ENCODE results near the gene ZNF782.
"Not testable (repeated sequence)": the region's sequence is repeated elsewhere in the genome, so short reads cannot be mapped to it uniquely, and the experiment has no call there.

The ZNF782 gene

DNA sequence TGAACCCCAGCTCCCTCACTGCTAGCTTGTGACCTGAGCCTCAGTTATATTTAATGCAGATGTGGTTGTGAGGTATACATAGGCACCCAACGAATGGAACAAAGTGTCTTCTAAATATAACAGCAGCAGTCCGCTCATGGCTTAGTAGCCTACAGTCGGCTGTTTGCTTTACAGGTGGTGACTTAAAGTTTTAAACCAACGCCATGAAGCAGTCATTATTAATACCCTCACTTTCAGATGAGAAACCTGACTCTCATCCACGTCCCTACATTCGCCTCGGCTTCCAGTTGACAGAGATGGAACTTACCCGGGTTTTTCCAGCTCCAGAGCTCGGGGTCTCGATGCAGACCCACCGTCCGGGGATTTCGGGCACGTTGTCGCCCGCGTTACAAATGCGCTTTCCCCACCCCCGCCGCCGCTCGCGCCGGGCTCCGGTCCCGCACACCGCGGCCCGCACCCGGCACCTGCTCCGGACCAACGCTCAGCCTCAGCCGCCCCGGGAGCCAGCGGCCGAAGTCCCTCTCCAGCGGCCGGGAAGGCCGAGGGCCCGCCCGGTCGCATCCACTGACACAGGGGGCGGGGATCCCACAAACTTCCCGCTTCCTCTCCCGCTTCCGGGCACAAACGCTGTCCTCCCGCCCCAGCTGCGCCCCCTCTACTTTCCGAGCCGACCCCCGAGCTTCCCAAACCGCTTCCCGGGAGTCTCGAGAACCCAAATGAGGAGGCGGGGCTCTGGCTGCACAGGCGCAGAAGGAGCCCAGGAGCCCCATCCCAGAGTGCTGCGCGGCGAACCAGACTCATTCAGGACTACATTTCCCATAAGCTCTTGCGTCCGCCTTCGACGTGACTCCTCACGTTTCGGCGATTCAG is at the start of gene ZNF782:
ZNF782 (minus strand) TSS at position 734 of the 870 bp plus-strand sequence. CDS start 2,553 bp downstream, outside the sequence.
- no peak for FAIRE-seq
- peak; percentile 83 for DNase-seq (ENCODE audit: insufficient read length, low spot score)

- not testable (repeated sequence) for DNase-seq (ENCODE audit: insufficient read length, low spot score); FAIRE-seq
Observed at GRCh38 chr9:96900010-96900409, 45.7 kb upstream of the ZNF782 start.

DNA sequence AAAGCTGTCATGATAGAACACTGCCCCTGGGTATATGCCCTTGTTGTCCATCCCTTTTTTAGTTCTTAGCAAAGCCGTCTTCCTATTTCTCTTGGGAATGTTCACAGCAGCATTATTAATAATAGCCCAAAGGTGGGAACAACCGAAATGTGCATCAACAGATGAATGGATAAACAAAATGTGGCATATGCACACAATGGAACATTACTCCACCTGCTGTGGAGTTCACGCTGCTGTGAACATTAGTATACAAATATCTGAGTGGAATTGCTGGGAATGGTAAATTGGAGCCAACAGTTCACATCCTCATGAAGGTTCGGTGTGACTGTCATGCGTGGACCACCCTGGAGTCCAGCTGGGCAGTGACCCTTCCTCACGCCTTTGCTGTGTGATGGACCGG is 37.8 kb upstream of the ZNF782 start:
- DNase-seq (ENCODE audit: insufficient read length, low spot score) (no peak), FAIRE-seq (no peak)

GRCh38 chr9:96888591-96888990 is 34.3 kb upstream of the ZNF782 start:
- FAIRE-seq (no peak), DNase-seq (ENCODE audit: insufficient read length, low spot score) (no peak)

DNA sequence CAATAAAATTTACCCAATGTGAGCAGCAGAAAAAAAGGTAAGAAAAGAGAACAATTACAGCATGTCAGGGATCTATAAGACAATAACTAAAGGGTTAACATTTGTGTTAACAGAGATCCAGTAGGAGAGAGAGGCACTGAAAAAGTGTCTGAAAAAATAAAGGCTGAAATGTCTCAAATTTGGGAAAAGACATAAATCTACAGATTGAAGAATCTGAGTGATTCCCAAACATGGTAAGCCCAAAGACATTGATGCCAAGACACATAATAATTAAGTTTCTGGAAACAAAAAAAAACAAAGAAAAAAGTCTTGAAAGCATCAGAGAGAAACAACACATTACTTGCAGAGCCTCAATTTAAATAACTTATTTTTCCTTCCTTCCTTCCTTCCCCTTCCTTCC is 31.1 kb upstream of the ZNF782 start:
- FAIRE-seq = no peak

GRCh38 chr9:96884443-96884842 is 30.1 kb upstream of the ZNF782 start:
- DNase-seq (ENCODE audit: insufficient read length, low spot score) (peak; percentile 37), FAIRE-seq (peak; percentile 80)

More for the DNA sequence above, 31.1 kb upstream of the ZNF782 start:
- no peak for DNase-seq (ENCODE audit: insufficient read length, low spot score)

- FAIRE-seq (no peak), DNase-seq (ENCODE audit: insufficient read length, low spot score) (no peak)
Observed at GRCh38 chr9:96883922-96884321, 29.6 kb upstream of the ZNF782 start.

DNA sequence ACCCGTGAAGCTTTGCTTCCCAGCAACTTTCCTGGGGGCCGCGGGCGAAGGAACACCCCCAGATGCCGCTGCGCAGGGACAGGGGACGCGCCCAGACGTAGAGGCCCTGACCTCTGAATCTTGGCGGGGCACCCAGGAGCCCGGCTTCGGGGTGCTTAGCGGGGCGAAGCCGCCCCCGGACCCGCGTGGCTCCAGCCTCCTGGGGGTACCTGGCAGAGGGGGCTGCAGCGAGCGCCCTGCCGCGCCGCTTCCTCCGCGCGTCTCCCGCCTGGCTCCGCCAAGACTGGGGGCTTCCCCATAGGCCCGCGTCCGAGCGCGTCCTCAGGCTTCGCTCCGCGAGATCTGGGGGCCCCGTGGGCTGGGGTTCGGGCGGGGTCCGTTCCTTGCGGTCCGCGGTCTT is 23.0 kb upstream of the ZNF782 start:
- FAIRE-seq (no peak), DNase-seq (ENCODE audit: insufficient read length, low spot score) (no peak)

GRCh38 chr9:96875461-96876142 is 21.3 kb upstream of the ZNF782 start:
- peak; percentile 79 for DNase-seq (ENCODE audit: insufficient read length, low spot score)
- FAIRE-seq = peak; percentile 40

DNA sequence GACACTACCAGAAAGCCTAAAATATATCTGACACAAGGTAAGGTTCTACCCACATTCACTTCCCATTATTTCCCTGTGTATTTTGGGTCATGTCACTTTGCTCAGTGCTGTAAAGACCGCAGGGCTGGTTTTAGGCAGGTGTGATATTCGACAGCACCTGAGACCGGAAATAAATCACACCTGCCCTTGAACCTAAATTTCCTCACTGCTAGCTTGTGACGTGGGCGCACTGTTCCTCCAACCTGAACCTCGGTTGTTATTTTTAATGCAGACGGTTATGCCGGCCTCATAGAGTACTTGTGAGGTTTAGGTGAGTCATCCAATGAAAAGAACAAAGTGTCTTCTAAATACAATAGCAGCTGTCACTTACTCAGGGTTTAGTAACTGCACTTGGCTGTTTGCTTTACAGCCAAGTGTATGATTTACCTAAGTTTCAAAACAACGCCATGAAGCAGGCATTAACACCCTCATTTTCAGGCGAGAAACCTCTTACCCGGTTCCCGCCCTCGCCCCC is 20.7 kb upstream of the ZNF782 start:
- DNase-seq (ENCODE audit: insufficient read length, low spot score) (no peak), FAIRE-seq (no peak)

DNA sequence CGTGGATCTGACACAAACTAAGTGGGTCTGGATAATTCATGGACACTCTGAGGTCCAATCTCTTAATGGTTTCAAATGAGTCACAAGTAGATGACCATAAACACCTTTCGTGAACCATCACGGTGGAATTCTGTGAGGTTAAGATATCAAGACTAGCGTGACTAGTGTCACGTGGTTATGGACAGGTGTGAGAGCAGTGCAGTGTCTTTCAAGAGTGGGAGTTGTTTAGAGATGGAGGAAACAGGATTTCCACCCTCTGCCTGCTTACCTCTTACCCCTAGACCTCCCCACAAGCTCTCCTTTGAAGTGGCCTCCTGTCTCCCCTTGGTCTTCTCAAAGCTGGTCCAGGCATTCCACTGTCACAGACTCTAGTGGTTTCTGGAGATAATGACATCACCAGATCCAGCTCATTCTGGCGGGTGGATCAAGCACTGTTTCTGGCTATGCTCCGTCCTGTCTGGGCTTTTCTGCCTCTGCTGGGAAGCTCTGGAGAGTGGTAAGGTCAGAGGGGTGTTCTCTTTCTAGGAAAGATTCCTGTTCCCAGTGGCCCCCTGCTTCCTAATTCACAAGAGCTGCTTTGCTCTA is 20.0 kb upstream of the ZNF782 start:
- DNase-seq (ENCODE audit: insufficient read length, low spot score) (no peak), FAIRE-seq (no peak)

- no peak for DNase-seq (ENCODE audit: insufficient read length, low spot score)
- FAIRE-seq = no peak
Observed at GRCh38 chr9:96871176-96871575, 16.9 kb upstream of the ZNF782 start.

DNA sequence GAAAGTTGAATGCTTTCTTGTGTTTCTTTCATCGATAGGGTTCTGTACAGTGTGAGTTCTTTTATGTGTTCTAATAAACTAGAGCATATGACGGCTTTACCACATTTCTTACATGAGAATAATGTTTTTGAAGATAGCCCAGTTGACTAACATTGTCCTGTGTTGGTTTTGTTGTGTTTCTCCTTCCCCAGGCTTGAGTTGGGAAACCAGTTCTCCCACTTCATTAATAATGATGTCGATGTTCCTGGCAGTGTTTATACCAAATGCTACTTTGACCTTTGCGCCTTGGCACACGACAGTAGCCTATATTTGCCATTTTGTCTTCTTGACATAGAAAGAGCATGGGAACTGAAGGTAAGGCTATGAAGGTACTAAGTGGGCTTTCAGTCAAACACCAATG is 14.4 kb upstream of the ZNF782 start:
- no peak for FAIRE-seq
- DNase-seq (ENCODE audit: insufficient read length, low spot score) = no peak

DNA sequence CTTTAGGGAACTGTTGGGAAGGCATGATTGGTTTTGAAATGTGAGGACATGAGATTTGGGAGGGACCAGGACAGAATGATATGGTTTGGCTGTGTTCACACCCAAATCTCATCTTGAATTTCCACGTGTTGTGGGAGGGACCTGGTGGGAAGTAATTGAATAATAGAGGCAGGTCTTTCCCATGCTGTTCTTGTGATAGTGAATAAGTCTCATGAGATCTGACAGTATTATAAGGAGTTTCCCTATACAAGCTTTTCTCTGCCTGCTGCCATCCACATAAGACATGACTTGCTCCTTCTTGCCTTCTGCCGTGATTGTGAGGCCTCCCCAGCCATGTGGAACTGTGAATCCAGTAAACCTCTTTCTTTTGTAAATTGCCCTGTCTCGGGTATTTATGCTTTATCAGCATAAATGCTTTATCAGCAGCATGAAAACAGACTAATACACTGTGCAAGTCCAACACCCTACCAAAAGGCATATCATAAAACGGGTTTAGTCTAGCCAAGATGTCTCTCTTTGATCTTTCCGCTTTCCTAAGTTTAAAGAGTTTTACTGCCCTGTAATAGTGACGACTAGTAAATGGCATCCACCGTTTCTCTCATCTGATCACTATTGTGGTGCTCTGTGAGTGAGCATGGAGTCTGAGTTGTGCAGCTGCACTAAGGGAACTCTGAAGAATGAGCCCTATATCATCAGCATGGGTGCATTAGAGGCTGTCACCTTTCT is 12.9 kb upstream of the ZNF782 start:
- DNase-seq (ENCODE audit: insufficient read length, low spot score) = no peak
- no peak for FAIRE-seq

DNA sequence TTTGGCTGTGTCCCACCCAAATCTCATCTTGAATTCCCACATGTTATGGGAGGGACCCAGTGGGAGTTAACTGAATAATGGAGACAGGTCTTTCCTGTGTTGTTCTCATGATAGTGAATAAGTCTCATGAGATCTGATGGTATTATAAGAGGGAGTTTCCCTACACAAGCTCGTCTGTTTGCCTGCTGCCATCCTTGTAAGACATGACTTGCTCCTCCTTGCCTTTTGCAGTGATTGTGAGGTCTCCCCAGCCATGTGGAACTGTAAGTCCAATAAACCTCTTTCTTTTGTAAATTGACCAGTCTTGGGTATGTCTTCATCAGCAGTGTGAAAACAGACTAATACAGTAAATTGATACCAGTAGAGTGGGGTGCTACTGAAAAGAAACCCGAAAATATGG is 10.9 kb upstream of the ZNF782 start:
- not testable (repeated sequence) for FAIRE-seq; DNase-seq (ENCODE audit: insufficient read length, low spot score)

DNA sequence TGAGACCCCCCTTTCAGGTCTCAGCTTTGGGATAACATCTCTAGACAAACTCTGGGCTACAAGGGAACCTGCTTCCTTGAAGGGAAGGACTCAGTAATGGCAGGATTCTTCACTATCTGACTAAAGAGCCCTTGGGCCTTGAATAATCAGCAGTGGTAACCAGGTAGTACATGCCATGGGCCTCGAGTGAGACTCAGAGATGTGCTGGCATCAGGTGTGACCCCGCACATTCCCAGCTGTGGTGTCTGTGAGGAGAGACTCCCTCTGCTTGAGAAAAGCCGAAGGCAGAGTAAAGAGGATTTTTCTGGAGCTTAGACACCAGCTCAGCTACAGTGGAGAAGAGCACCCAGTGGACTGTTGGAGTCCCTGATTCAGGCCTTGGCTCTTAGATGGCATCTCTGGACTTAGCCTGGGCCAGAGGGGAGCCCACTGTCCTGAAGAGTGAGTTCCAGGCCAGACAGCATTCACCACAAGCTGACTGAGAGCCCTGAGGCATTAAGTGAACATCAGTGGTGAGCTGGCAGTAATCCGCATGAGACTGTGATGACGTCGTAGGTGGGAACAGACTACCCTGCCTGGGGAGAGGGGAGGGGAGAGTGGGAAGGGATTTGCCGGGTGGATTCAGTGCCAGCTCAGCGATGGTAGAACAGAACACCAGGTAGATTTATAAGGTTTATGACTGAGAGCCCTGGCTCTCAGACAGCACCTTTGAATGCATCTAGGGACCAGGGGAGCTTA is 5.3 kb upstream of the ZNF782 start:
- DNase-seq (ENCODE audit: insufficient read length, low spot score) = peak; percentile 61
- peak; percentile 86 for FAIRE-seq

- no peak for FAIRE-seq
Observed at GRCh38 chr9:96858670-96859069, 4.4 kb upstream of the ZNF782 start.

GRCh38 chr9:96858018-96858573 is 3.8 kb upstream of the ZNF782 start:
- FAIRE-seq = no peak
- DNase-seq (ENCODE audit: insufficient read length, low spot score) = peak; percentile 18

More at GRCh38 chr9:96858670-96859069, 4.4 kb upstream of the ZNF782 start:
- no peak for DNase-seq (ENCODE audit: insufficient read length, low spot score)

All from HTR-8/SVneo (cell line).